Osteocyte (in vitro differentiated cells): ENCODE measurements around the gene CFAP45. TPM values are rescaled to one million over a fixed set of nuclear protein-coding genes. Genes with fewer than 3 reads are reported as not detected.

Experiments used
- DNase-seq: peaks from one replicate; pipeline ENCODE4 v3.0.0; 2021; ENCODE audit warnings: mixed read lengths; ENCODE audit not compliant: unreplicated experiment; ENCODE audit errors: extremely low spot score
- H3K27ac Mint-ChIP-seq: one replicate; pipeline ENCODE4 v1.8.0; 2021; ENCODE audit warnings: mild to moderate bottlenecking, mixed read lengths; ENCODE audit not compliant: unreplicated experiment
- H3K27me3 Mint-ChIP-seq: one replicate; pipeline ENCODE4 v1.8.0; 2021; ENCODE audit warnings: mixed read lengths; ENCODE audit not compliant: unreplicated experiment
- H3K36me3 Mint-ChIP-seq: one replicate; pipeline ENCODE4 v1.8.0; 2021; ENCODE audit warnings: mixed read lengths; ENCODE audit not compliant: unreplicated experiment
- H3K4me1 Mint-ChIP-seq: one replicate; pipeline ENCODE4 v1.8.0; 2021; ENCODE audit warnings: mixed read lengths; ENCODE audit not compliant: unreplicated experiment
- H3K4me3 Mint-ChIP-seq: one replicate; pipeline ENCODE4 v1.8.0; 2021; ENCODE audit warnings: mild to moderate bottlenecking, moderate library complexity, mixed read lengths; ENCODE audit not compliant: unreplicated experiment
- H3K9me3 Mint-ChIP-seq: one replicate; pipeline ENCODE4 v1.8.0; 2021; ENCODE audit warnings: mixed read lengths; ENCODE audit not compliant: unreplicated experiment
- CTCF ChIP-seq: fragments of 200-600 bp; sonication (generic); IDR thresholded peaks from 2 replicates; pipeline ENCODE4 v1.5.0; 2021; ENCODE audit warnings: antibody characterized with exemption, mild to moderate bottlenecking, moderate library complexity
- total RNA-seq: library from RNA; stranded (reverse); gene quantifications from 2 replicates; pipeline ENCODE4 v1.2.1, GENCODE V29; 2021

The CFAP45 gene
- total RNA-seq, 1 donor from 2014 or later, result 0.83 TPM

DNA sequence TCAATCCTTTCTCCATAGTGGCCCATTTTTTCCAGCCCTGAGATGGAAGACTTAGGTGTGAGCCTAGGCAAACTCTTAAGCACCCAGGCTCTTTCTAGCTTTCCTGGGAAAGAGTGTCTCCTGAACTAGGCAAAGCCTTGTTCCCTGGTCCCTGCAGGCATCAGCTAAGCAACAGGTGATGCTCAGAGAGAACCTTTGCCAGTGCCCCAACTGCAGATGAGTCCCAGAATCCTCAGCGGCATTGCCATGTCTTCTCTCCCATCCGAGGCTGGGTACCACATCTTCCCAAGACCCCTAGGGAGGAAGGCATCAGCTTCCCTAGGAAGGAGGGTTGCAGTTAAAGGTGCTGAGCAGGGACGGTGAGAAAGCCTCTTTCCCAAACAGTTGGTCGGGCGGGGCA lies 29.3 kb downstream of the CFAP45 start:
- peaks cover 2% of the 10 kb centered on the region for H3K27me3 Mint-ChIP-seq
- H3K9me3 Mint-ChIP-seq, result no peaks in the 10 kb centered on the region
- peaks cover 2% of the 10 kb centered on the region for H3K36me3 Mint-ChIP-seq
- H3K4me1 Mint-ChIP-seq, result peaks cover 11% of the 10 kb centered on the region
- no peak overlapping the region for H3K27ac Mint-ChIP-seq
- no peak overlapping the region for H3K4me3 Mint-ChIP-seq
- no peak for TF ChIP-seq CTCF
- DNase-seq, result no peak

- Mint-ChIP-seq H3K36me3 (peaks cover 2% of the 10 kb centered on the region), H3K27me3 (peaks cover 2% of the 10 kb centered on the region)
Observed at GRCh38 chr1:159869607-159870006, 30.4 kb downstream of the CFAP45 start.

GRCh38 chr1:159869173-159869572 lies 30.8 kb downstream of the CFAP45 start:
- no peak overlapping the region for H3K4me3 Mint-ChIP-seq
- H3K9me3 Mint-ChIP-seq, result no peaks in the 10 kb centered on the region
- H3K27me3 Mint-ChIP-seq, result peaks cover 2% of the 10 kb centered on the region
- TF ChIP-seq CTCF, result no peak
- no peak overlapping the region for H3K27ac Mint-ChIP-seq
- no peak for DNase-seq
- H3K36me3 Mint-ChIP-seq, result peaks cover 2% of the 10 kb centered on the region
- peaks cover 11% of the 10 kb centered on the region for H3K4me1 Mint-ChIP-seq

More at GRCh38 chr1:159869607-159870006, 30.4 kb downstream of the CFAP45 start:
- no peak for TF ChIP-seq CTCF
- no peak for DNase-seq
- Mint-ChIP-seq H3K9me3 (no peaks in the 10 kb centered on the region), H3K27ac (no peak overlapping the region), H3K4me3 (no peak overlapping the region), H3K4me1 (peaks cover 11% of the 10 kb centered on the region)

- Mint-ChIP-seq H3K9me3 (no peaks in the 10 kb centered on the region), H3K36me3 (peaks cover 2% of the 10 kb centered on the region), H3K27me3 (peaks cover 2% of the 10 kb centered on the region), H3K4me3 (no peak overlapping the region), H3K4me1 (peaks cover 11% of the 10 kb centered on the region), H3K27ac (no peak overlapping the region)
- TF ChIP-seq CTCF, result no peak
- no peak for DNase-seq
Observed at GRCh38 chr1:159868766-159869165, 31.2 kb downstream of the CFAP45 start.

DNA sequence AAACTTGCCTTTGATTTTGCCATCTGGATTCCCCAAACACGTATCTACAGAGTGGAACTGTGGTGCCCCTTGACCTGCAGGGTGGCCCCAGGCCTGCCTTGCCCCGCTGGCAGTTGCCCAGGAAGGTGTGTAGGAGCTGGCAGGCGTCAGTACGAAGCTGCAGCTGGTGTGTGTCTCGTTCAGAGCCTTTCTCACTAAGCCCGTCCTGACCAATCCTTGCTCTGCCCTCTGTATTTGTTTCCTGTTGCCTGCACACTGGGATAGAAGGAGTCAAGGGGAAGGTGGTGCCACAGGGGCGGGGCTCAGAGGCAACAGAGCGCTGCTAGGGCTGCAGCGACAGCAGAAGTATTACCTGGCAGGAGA lies 32.3 kb downstream of the CFAP45 start:
- Mint-ChIP-seq H3K4me1 (peaks cover 11% of the 10 kb centered on the region), H3K27ac (no peak overlapping the region), H3K9me3 (no peaks in the 10 kb centered on the region), H3K36me3 (no peaks in the 10 kb centered on the region), H3K27me3 (peaks cover 2% of the 10 kb centered on the region), H3K4me3 (no peak overlapping the region)
- no peak for DNase-seq
- TF ChIP-seq CTCF, result no peak
